HG03520 (cell line): ENCODE data around the gene C16orf95.

ENCODE experiments used
- ATAC-seq: cut with Tn5 transposase; IDR thresholded peaks from one replicate; pipeline ENCODE4 v1.9.1; 2021; ENCODE audit warnings: mild to moderate bottlenecking, moderate library complexity; ENCODE audit not compliant: unreplicated experiment

C16orf95 gene

GRCh38 chr16:87319997-87320491, 2.9 kb upstream of the C16orf95 start:
- no peak for ATAC-seq

- ATAC-seq, result no peak
Measured at GRCh38 chr16:87319011-87319410, 1.8 kb upstream of the C16orf95 start.

GRCh38 chr16:87317750-87318644, 805 bp upstream of the C16orf95 start:
- no peak for ATAC-seq

GRCh38 chr16:87316450-87316922, 706 bp downstream of the C16orf95 start:
- ATAC-seq, result no peak

- ATAC-seq, result no peak
Measured at GRCh38 chr16:87314990-87315420, 2.2 kb downstream of the C16orf95 start.

GRCh38 chr16:87312008-87312407, 5.2 kb downstream of the C16orf95 start:
- ATAC-seq, result no peak

GRCh38 chr16:87311387-87311786, 5.8 kb downstream of the C16orf95 start:
- ATAC-seq, result no peak

GRCh38 chr16:87310610-87311009, 6.6 kb downstream of the C16orf95 start:
- ATAC-seq, result no peak

- no peak for ATAC-seq
Measured at GRCh38 chr16:87309620-87310525, 7.3 kb downstream of the C16orf95 start.

GRCh38 chr16:87308826-87309225, 8.4 kb downstream of the C16orf95 start:
- ATAC-seq, result no peak

GRCh38 chr16:87306516-87306915, 10.7 kb downstream of the C16orf95 start:
- no peak for ATAC-seq

- no peak for ATAC-seq
Measured at GRCh38 chr16:87305505-87306391, 11.4 kb downstream of the C16orf95 start.

GRCh38 chr16:87304951-87305350, 12.2 kb downstream of the C16orf95 start:
- ATAC-seq, result no peak

- ATAC-seq, result no peak
Measured at GRCh38 chr16:87303962-87304521, 13.2 kb downstream of the C16orf95 start.

GRCh38 chr16:87303431-87303930, 13.7 kb downstream of the C16orf95 start:
- no peak for ATAC-seq

- ATAC-seq, result no peak
Measured at GRCh38 chr16:87298857-87299465, 18.2 kb downstream of the C16orf95 start.

GRCh38 chr16:87297918-87298631, 19.1 kb downstream of the C16orf95 start:
- no peak for ATAC-seq

- no peak for ATAC-seq
Measured at GRCh38 chr16:87297407-87297806, 19.8 kb downstream of the C16orf95 start.
